Measurements from ENCODE around the gene DBNL.
A peak's percentile ranks its signal among the peaks of the same experiment; 100 is the strongest.
"Not testable (repeated sequence)": the region's sequence is repeated elsewhere in the genome, so short reads cannot be mapped to it uniquely, and the experiment has no call there.

- TF ChIP-seq POLR2A (IDR thresholded peaks at IDR 0.05) = not testable (repeated sequence)
- peak in 1 of 6 experiments; percentile 28 for TF ChIP-seq CTCF (IDR thresholded peaks at IDR 0.05)
These were observed 4.0 kb upstream of the DBNL start for GRCh38 chr7:44040493-44040891.
